HEK293 (cell line): ENCODE results near the gene PANX1.
"Not testable (repeated sequence)": the region's sequence is repeated elsewhere in the genome, so short reads cannot be mapped to it uniquely, and the experiment has no call there.

Experiments used
- CTCF ChIA-PET: fragments of 350-600 bp; formaldehyde crosslinking; extraction: SDS; loops from one replicate; lab custom pipeline; 2021; ENCODE audit warnings: antibody characterized with exemption; lab: Yijun Ruan, JAX
- POLR2A ChIA-PET: fragments of 300-600 bp; formaldehyde crosslinking; extraction: SDS; loops from one replicate; lab custom pipeline; 2020; ENCODE audit warnings: antibody characterized with exemption, inconsistent platforms; lab: Yijun Ruan, JAX
- H3K27ac ChIP-seq: fragments of 200-500 bp; sonication (Bioruptor generic); 2 replicates; pipeline ENCODE4 v1.5.1; 2014; ENCODE audit warnings: low read depth, low read length, control low read depth, inconsistent platforms; ENCODE audit errors: extremely low read depth
- H3K36me3 ChIP-seq, 2 experiments: fragments of 200-500 bp in 1 of 2; sonication (Bioruptor generic) in 1 of 2; 1 replicate in 1 of 2; 2 replicates in 1 of 2; pipeline ENCODE4 v1.5.1; 2014 to 2017; ENCODE audit warnings: inconsistent platforms in 2 of 2, low read length in 2 of 2; ENCODE audit not compliant: control insufficient read depth in 2 of 2, insufficient read depth in 1 of 2
- H3K4me1 ChIP-seq: fragments of 200-500 bp; sonication (Bioruptor generic); 2 replicates; pipeline ENCODE4 v1.5.1; 2014; ENCODE audit warnings: mild to moderate bottlenecking, low read length, inconsistent platforms; ENCODE audit not compliant: control insufficient read depth, insufficient read depth
- H3K4me3 ChIP-seq: 2 replicates; pipeline ENCODE4 v1.5.1; 2011; ENCODE audit warnings: low read depth, mild to moderate bottlenecking, control low read depth, low read length, moderate library complexity
- H3K9me3 ChIP-seq: fragments of 200-500 bp; sonication (Bioruptor generic); 2 replicates; pipeline ENCODE4 v1.5.1; 2014; ENCODE audit warnings: low read depth, low read length, inconsistent platforms; ENCODE audit not compliant: control insufficient read depth, insufficient read depth
- ELK4 ChIP-seq: IDR thresholded peaks from 2 replicates; pipeline ENCODE4 v1.6.1; 2011; ENCODE audit warnings: mild to moderate bottlenecking, low read depth, low read length, borderline replicate concordance
- MZF1 ChIP-seq: fragments of 450-650 bp; formaldehyde crosslinking; IDR thresholded peaks from 2 replicates; pipeline ENCODE4 v1.5.1; 2017; ENCODE audit warnings: missing biosample characterization, missing genetic modification characterization, borderline replicate concordance
- TCF7L2 ChIP-seq: IDR thresholded peaks from 2 replicates; pipeline ENCODE4 v1.6.1; 2011; ENCODE audit warnings: low read depth, mild to moderate bottlenecking, inconsistent platforms, low read length, moderate library complexity, borderline replicate concordance
- ZBTB1 ChIP-seq: fragments of 450-650 bp; formaldehyde crosslinking; IDR thresholded peaks from 2 replicates; pipeline ENCODE4 v1.5.1; 2016; ENCODE audit warnings: missing biosample characterization, missing genetic modification characterization
- ZEB2 ChIP-seq: fragments of 450-650 bp; formaldehyde crosslinking; IDR thresholded peaks from 2 replicates; pipeline ENCODE4 v1.5.1; 2016; ENCODE audit warnings: missing biosample characterization, missing genetic modification characterization
- ZFP37 ChIP-seq: fragments of 450-650 bp; formaldehyde crosslinking; IDR thresholded peaks from 2 replicates; pipeline ENCODE4 v1.5.1; 2016; ENCODE audit warnings: missing biosample characterization, missing genetic modification characterization
- ZNF121 ChIP-seq: fragments of 450-650 bp; formaldehyde crosslinking; IDR thresholded peaks from 2 replicates; pipeline ENCODE4 v1.5.1; 2016; ENCODE audit warnings: missing biosample characterization, missing genetic modification characterization
- ZNF133 ChIP-seq: fragments of 450-650 bp; formaldehyde crosslinking; IDR thresholded peaks from 2 replicates; pipeline ENCODE4 v1.5.1; 2016; ENCODE audit warnings: missing biosample characterization, missing genetic modification characterization
- ZNF223 ChIP-seq: fragments of 450-650 bp; formaldehyde crosslinking; IDR thresholded peaks from 2 replicates; pipeline ENCODE4 v1.5.1; 2016; ENCODE audit warnings: missing biosample characterization, missing genetic modification characterization
- ZNF23 ChIP-seq: fragments of 450-650 bp; formaldehyde crosslinking; IDR thresholded peaks from 2 replicates; pipeline ENCODE4 v1.5.1; 2016; ENCODE audit warnings: missing biosample characterization, missing genetic modification characterization, borderline replicate concordance
- ZNF292 ChIP-seq: fragments of 450-650 bp; formaldehyde crosslinking; IDR thresholded peaks from 2 replicates; pipeline ENCODE4 v1.5.1; 2016; ENCODE audit warnings: low read depth, missing biosample characterization, missing genetic modification characterization, borderline replicate concordance
- ZNF335 ChIP-seq: fragments of 450-650 bp; formaldehyde crosslinking; conservative IDR thresholded peaks from 2 replicates; pipeline ENCODE4 v1.5.1; 2016; ENCODE audit warnings: missing biosample characterization, missing genetic modification characterization
- ZNF449 ChIP-seq: fragments of 450-650 bp; formaldehyde crosslinking; IDR thresholded peaks from 2 replicates; pipeline ENCODE4 v1.5.1; 2017; ENCODE audit warnings: missing biosample characterization, mild to moderate bottlenecking, missing genetic modification characterization, moderate library complexity
- ZNF623 ChIP-seq: fragments of 450-650 bp; formaldehyde crosslinking; IDR thresholded peaks from 2 replicates; pipeline ENCODE4 v1.5.1; 2016; ENCODE audit warnings: missing biosample characterization, missing genetic modification characterization
- ZNF639 ChIP-seq: fragments of 450-650 bp; formaldehyde crosslinking; IDR thresholded peaks from 2 replicates; pipeline ENCODE4 v1.5.1; 2016; ENCODE audit warnings: missing biosample characterization, missing genetic modification characterization
- ZNF645 ChIP-seq: fragments of 450-650 bp; formaldehyde crosslinking; IDR thresholded peaks from 2 replicates; pipeline ENCODE4; 2016; ENCODE audit warnings: missing biosample characterization, missing genetic modification characterization
- ZNF837 ChIP-seq: fragments of 450-650 bp; formaldehyde crosslinking; IDR thresholded peaks from 2 replicates; pipeline ENCODE4 v1.5.1; 2016; ENCODE audit warnings: missing biosample characterization, missing genetic modification characterization
- TF ChIP-seq, protein P1 (sequence below): fragments of 450-650 bp; formaldehyde crosslinking; IDR thresholded peaks from 2 replicates; pipeline ENCODE4 v1.5.1; 2016; ENCODE audit warnings: missing biosample characterization, missing genetic modification characterization
- TF ChIP-seq, protein P2 (sequence below): fragments of 450-650 bp; formaldehyde crosslinking; IDR thresholded peaks from 2 replicates; pipeline ENCODE4 v1.5.1; 2016; ENCODE audit warnings: missing biosample characterization, missing genetic modification characterization
- TF ChIP-seq, protein P3 (sequence below): fragments of 450-650 bp; formaldehyde crosslinking; IDR thresholded peaks from 2 replicates; pipeline ENCODE4 v1.5.1; 2016; ENCODE audit warnings: missing biosample characterization, missing genetic modification characterization

The PANX1 gene

DNA sequence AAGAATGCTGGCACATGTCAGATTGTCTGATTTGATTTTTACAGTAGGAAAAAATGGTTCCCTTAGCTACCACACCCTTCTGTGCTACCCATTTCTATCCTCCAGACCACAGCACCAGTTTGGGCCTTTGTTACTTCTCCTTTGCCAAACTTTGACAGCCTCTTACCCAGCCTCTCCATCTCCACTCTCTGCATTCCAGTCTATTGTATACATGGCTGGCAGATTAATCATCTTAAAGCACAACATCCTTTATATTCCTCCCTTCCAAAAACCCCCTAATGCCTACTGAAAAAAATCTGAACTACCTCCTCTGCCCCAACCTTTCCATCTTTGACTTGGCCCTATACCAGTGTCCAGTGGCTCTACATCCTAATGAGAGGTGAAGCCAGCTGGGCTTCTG is 10.8 kb upstream of the PANX1 start (continued):
- no peak for TF ChIP-seq ZNF449 (tag by site-specific recombination)
- TF ChIP-seq ZNF223 (tag by site-specific recombination) = no peak
- TF ChIP-seq MZF1 (tag by site-specific recombination) = no peak
- TF ChIP-seq ZNF292 (tag by site-specific recombination) = no peak
- TF ChIP-seq TCF7L2 = no peak
- TF ChIP-seq ZNF133 (tag by site-specific recombination) = no peak
- no peak for TF ChIP-seq ZNF837
- no peak for TF ChIP-seq ZNF335 (tag by site-specific recombination)
- no peak for TF ChIP-seq ZNF623 (tag by site-specific recombination)

- H3K36me3 ChIP-seq, POLR2A ChIA-PET, H3K4me3 ChIP-seq, H3K4me1 ChIP-seq, H3K27ac ChIP-seq, H3K9me3 ChIP-seq: not testable (repeated sequence)
- CTCF ChIA-PET = interaction anchor here (0.6 to 2.0 kb wide), 2 partner anchors 56 to 64 kb away, joined by 3 to 5 read pairs; no protein-coding TSS in a partner anchor
These were observed 9.0 kb upstream of the PANX1 start for GRCh38 chr11:94119676-94120075.

GRCh38 chr11:94120516-94120915 is 8.1 kb upstream of the PANX1 start:
- H3K9me3 ChIP-seq, POLR2A ChIA-PET, H3K4me3 ChIP-seq, H3K36me3 ChIP-seq, H3K27ac ChIP-seq, H3K4me1 ChIP-seq: not testable (repeated sequence)
- CTCF ChIA-PET = interaction anchor here (1.1 kb wide), 1 partner anchor 64 kb away, joined by 5 read pairs; no protein-coding TSS in a partner anchor

GRCh38 chr11:94120946-94121345 is 7.7 kb upstream of the PANX1 start:
- H3K27ac ChIP-seq = no peak overlapping the region
- ChIA-PET POLR2A (no interaction called here), CTCF (interaction anchor here (1.1 kb wide), 1 partner anchor 63 kb away, joined by 5 read pairs; no protein-coding TSS in a partner anchor)
- no peak overlapping the region for H3K4me3 ChIP-seq
- H3K4me1 ChIP-seq = no peaks in the 10 kb centered on the region; the same call in 1 of the 2 replicates
- no peaks in the 10 kb centered on the region for H3K9me3 ChIP-seq
- no peaks in the 10 kb centered on the region for H3K36me3 ChIP-seq
- TF ChIP-seq, protein P1, sequence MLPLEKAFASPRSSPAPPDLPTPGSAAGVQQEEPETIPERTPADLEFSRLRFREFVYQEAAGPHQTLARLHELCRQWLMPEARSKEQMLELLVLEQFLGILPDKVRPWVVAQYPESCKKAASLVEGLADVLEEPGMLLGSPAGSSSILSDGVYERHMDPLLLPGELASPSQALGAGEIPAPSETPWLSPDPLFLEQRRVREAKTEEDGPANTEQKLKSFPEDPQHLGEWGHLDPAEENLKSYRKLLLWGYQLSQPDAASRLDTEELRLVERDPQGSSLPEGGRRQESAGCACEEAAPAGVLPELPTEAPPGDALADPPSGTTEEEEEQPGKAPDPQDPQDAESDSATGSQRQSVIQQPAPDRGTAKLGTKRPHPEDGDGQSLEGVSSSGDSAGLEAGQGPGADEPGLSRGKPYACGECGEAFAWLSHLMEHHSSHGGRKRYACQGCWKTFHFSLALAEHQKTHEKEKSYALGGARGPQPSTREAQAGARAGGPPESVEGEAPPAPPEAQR (tag by site-specific recombination) = no peak
- TF ChIP-seq, protein P2, sequence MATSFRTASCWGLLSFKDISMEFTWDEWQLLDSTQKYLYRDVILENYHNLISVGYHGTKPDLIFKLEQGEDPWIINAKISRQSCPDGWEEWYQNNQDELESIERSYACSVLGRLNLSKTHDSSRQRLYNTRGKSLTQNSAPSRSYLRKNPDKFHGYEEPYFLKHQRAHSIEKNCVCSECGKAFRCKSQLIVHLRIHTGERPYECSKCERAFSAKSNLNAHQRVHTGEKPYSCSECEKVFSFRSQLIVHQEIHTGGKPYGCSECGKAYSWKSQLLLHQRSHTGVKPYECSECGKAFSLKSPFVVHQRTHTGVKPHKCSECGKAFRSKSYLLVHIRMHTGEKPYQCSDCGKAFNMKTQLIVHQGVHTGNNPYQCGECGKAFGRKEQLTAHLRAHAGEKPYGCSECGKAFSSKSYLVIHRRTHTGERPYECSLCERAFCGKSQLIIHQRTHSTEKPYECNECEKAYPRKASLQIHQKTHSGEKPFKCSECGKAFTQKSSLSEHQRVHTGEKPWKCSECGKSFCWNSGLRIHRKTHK (tag by site-specific recombination) = no peak
- TF ChIP-seq, protein P3, sequence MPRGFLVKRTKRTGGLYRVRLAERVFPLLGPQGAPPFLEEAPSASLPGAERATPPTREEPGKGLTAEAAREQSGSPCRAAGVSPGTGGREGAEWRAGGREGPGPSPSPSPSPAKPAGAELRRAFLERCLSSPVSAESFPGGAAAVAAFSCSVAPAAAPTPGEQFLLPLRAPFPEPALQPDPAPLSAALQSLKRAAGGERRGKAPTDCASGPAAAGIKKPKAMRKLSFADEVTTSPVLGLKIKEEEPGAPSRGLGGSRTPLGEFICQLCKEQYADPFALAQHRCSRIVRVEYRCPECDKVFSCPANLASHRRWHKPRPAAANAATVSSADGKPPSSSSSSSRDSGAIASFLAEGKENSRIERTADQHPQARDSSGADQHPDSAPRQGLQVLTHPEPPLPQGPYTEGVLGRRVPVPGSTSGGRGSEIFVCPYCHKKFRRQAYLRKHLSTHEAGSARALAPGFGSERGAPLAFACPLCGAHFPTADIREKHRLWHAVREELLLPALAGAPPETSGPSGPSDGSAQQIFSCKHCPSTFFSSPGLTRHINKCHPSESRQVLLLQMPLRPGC (tag by site-specific recombination) = no peak
- TF ChIP-seq ZNF645 (tag by site-specific recombination) (no peak), ZFP37 (no peak), ELK4 (no peak), ZNF121 (no peak), ZBTB1 (tag by site-specific recombination) (no peak), ZNF23 (tag by site-specific recombination) (no peak), ZEB2 (tag by site-specific recombination) (no peak), ZNF639 (tag by site-specific recombination) (no peak)
